Uterus (tissue), 4 donors: ENCODE results near the gene LAPTM4A. TPM values are rescaled to one million over a fixed set of nuclear protein-coding genes. Genes with fewer than 3 reads are reported as not detected.
"Not testable (repeated sequence)": the region's sequence is repeated elsewhere in the genome, so short reads cannot be mapped to it uniquely, and the experiment has no call there.

Experiments used
- DNase-seq, 2 donors: peaks; one replicate each; pipeline ENCODE4 v3.0.0-alpha.2; 2019 to 2020
- H3K27ac ChIP-seq, 2 donors: fragments of 200-600 bp; sonication (generic); 1 replicate in 1 of 2; 2 replicates in 1 of 2; pipeline ENCODE4 v1.5.1; 2016 to 2018
- H3K27me3 ChIP-seq, 2 donors: fragments of 200-600 bp; sonication (generic); one replicate each; pipeline ENCODE4 v1.5.1; 2018 to 2019; ENCODE audit warnings: control low read depth in 1 of 2
- H3K36me3 ChIP-seq, 2 donors: fragments of 200-600 bp; sonication (generic); one replicate each; pipeline ENCODE4 v1.5.1; 2019; ENCODE audit warnings: control low read depth in 1 of 2
- H3K4me1 ChIP-seq, 2 donors: fragments of 200-600 bp; sonication (generic); one replicate each; pipeline ENCODE4 v1.5.1; 2018 to 2019; ENCODE audit warnings: control low read depth in 1 of 2
- H3K4me3 ChIP-seq, 2 donors: fragments of 200-600 bp; sonication (generic); 1 replicate in 1 of 2; 2 replicates in 1 of 2; pipeline ENCODE4 v1.5.1; 2018 to 2019; ENCODE audit warnings: mild to moderate bottlenecking in 1 of 2
- H3K9me3 ChIP-seq, 2 donors: fragments of 200-600 bp; sonication (generic); one replicate each; pipeline ENCODE4 v1.5.1; 2019; ENCODE audit warnings: control low read depth in 1 of 2
- CTCF ChIP-seq, 4 experiments: fragments of 200-600 bp in 2 of 4; fragments of 450-650 bp in 2 of 4; sonication (generic) in 2 of 4; IDR thresholded peaks; one replicate each; pipeline ENCODE4 v1.5.1; 2016 to 2019; ENCODE audit warnings: antibody characterized with exemption in 4 of 4, mild to moderate bottlenecking in 2 of 4, moderate library complexity in 1 of 4
- POLR2A ChIP-seq, 2 donors: fragments of 450-650 bp; IDR thresholded peaks; one replicate each; pipeline ENCODE4 v1.6.1; 2016; ENCODE audit warnings: antibody characterized with exemption in 2 of 2, mild to moderate bottlenecking in 1 of 2, moderate library complexity in 1 of 2
- intact Hi-C: fragments of 100-400 bp; cut with DNase I; formaldehyde crosslinking; loops from one replicate; pipeline ENCODE4 v1.15.1; 2023; ENCODE audit warnings: low total_unique reads
- total RNA-seq, 4 donors: library from RNA; depleted of rRNA in 3 of 4; stranded (reverse); fragments of >200 nt in 3 of 4; gene quantifications; one replicate each; pipeline versions ENCODE4 v1.1.0 to v1.2.4, GENCODE V29; 2014 to 2023
- donor health status: DM: yes; HTN: yes; CAD: no.

Gene LAPTM4A
- total RNA-seq, 4 donors from 2014 or later, result 255 to 386 (median 292) TPM

DNA sequence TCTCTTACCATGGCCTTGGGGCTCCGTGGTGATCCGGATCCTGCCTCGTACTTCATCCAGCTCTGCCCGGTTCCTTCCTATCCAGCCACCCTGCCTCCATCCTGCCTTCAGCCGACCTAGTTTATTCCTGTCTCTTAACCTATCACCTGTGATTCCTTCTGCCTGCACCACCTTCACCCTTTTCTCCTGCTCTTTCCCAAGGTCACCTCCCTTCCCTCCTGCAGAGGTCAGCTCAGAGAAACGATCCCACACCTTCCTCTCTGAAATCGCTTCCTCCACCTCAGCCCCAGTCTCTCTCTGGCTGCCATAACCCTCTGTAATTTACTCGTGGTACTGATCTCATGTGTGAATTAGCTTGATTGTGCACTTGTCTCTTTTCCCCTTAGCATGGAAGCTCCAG is 23.5 kb upstream of the LAPTM4A start:
- no peak for DNase-seq
- Histone ChIP-seq H3K27me3 (no peaks in the 10 kb centered on the region), H3K36me3 (no peaks in the 10 kb centered on the region), H3K27ac (peak overlapping the region; percentile 87 to 90), H3K4me1 (no peaks in the 10 kb centered on the region), H3K9me3 (no peaks in the 10 kb centered on the region), H3K4me3 (no peak overlapping the region)
- intact Hi-C loops, result no loop called here
- TF ChIP-seq POLR2A (IDR thresholded peaks at IDR 0.05) (no peak), CTCF (IDR thresholded peaks at IDR 0.05) (no peak)

DNA sequence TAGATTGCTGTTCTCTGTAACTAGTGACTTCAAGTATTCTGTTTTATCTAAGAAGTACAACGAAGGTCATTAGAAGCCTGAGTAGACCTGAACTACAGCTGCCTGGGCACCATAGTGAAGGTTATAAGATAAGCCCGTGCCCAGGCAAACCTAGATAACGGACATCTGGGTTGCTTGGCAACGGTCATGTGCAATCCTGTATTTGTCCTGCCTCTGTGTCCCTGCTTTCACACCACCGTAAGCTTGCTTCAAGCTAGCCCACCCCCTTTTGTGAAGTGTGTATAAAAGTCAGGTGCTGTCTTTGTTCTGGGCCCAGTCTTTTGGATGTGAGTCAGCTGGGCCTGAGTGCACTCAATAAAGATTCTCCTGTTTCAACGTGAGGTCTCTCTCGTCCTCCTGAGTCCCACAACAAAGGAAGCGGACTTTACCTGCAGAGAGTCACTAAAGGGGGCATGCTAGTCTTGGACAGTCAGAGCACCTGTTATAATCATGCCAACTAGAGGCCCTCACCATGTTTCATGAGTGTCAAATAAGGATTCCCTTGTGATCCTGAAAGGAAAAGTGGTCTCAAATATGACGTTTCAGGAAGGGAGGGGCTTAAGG is 22.7 kb upstream of the LAPTM4A start:
- peak overlapping the region; percentile 87 to 90 for H3K27ac ChIP-seq

GRCh38 chr2:20073460-20073859 is 22.0 kb upstream of the LAPTM4A start:
- no peak for DNase-seq
- TF ChIP-seq CTCF (IDR thresholded peaks at IDR 0.05) (no peak), POLR2A (IDR thresholded peaks at IDR 0.05) (no peak)
- Histone ChIP-seq H3K36me3 (no peaks in the 10 kb centered on the region), H3K9me3 (no peaks in the 10 kb centered on the region), H3K4me3 (no peak overlapping the region), H3K27ac (peak overlapping the region; percentile 87 to 90), H3K27me3 (no peaks in the 10 kb centered on the region), H3K4me1 (peaks cover 0 to 3% of the 10 kb centered on the region in 2 donors)
- intact Hi-C loops, result no loop called here

More for the DNA sequence above, 22.7 kb upstream of the LAPTM4A start:
- H3K4me1 ChIP-seq, H3K9me3 ChIP-seq, H3K27me3 ChIP-seq, H3K36me3 ChIP-seq, DNase-seq, intact Hi-C loops, H3K4me3 ChIP-seq: not testable (repeated sequence)

DNA sequence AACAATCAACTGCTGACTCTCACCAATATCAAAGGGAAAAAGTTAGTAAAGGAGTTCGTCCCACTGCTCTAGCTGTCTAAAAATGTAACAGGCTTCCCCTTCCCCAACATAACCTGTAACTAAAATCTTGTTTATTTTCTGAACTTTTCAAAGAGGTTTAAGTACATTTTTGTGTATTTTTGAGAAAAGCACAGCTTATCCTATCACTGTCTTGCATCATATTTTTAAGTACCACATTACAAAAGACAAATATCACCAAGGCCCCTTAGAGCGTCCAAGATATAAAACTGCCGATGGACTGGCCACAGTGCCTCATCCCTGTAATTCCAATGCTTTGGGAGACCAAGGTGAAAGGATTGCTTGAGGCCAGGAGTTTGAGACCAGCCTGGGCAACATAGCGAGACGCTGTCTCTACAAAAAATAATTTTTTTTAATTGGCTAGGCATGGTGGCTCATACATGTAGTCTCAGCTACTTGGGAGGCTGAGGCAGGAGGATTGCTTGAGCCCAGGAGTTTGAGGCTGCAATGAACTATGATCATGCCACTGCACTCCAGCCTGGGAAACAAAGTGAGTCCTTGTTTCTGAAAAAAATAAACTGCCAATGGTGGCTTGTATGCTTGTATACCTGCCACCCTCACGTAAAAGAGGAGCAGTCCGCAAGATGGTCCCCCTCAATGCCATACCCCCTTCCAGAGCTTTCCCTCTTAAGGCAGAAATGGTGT is 21.2 kb upstream of the LAPTM4A start:
- Histone ChIP-seq H3K27me3 (no peaks in the 10 kb centered on the region), H3K9me3 (no peaks in the 10 kb centered on the region), H3K36me3 (no peaks in the 10 kb centered on the region), H3K27ac (peak overlapping the region; percentile 87 to 90), H3K4me3 (peak overlapping the region in 1 of 2 donors; percentile 10), H3K4me1 (peaks cover 0 to 3% of the 10 kb centered on the region in 2 donors)
- TF ChIP-seq POLR2A (IDR thresholded peaks at IDR 0.05), result no peak
- no peak for DNase-seq
- intact Hi-C loops, result no loop called here

DNA sequence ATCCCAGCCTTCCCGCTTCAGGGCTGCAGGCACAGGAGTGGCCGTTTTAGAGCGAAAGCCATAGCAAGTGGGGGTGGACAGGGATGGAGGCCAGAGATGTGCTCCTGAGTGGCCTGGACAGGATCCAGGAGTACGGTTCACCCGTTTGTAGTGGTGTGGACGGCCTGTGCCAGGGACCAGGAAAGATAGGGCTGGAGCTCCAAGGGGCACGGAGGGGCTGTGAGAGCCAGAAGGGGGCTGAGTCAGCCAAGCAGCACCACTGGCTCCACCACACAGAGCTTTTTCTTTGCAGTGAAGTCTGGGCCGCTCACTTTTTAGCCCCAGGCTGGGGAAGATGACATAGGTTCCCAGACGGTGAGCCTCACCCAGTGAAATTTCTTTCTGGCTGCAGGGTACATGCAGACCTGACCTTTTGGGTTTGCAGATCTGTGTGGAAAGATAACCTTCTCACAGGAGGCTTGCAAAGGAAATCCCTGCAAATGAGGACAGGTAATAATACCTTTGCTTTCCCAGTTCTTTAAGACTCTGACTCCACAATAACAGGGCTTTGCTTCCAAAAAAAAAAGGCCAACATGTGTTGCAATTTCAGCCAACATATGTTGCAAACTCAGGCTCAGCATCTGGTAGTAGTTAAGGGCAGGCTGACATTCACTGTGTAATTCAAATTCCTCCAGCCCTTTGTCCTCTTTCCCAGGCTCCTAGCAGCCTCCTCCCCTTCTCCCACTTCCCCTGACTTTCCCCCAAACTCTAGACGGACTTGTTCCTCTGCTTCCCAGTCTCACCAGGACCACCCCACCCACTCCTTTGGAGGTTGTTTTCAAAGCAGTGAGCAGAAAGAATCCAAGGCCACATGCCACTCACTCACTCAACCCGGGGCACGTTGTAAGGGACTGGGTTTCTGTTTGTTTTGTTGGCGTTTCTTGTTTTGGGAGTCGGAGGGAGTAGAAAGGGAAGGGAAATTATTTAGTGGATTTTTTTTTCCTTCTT is 20.3 kb upstream of the LAPTM4A start:
- no peaks in the 10 kb centered on the region for H3K27me3 ChIP-seq
- TF ChIP-seq POLR2A (IDR thresholded peaks at IDR 0.05), result peak in 1 of 2 donors; percentile 3
- TF ChIP-seq CTCF (IDR thresholded peaks at IDR 0.05), result no peak
- DNase-seq, result peak; percentile 71 to 77
- intact Hi-C loops, result no loop called here
- peaks cover 0 to 3% of the 10 kb centered on the region in 2 donors for H3K4me1 ChIP-seq
- no peaks in the 10 kb centered on the region for H3K9me3 ChIP-seq
- H3K27ac ChIP-seq, result peak overlapping the region; percentile 87 to 90
- H3K36me3 ChIP-seq, result no peaks in the 10 kb centered on the region
- peak overlapping the region in 1 of 2 donors; percentile 10 for H3K4me3 ChIP-seq
